Measurements from ENCODE around the gene TMEM43. TPM values are rescaled to one million over a fixed set of nuclear protein-coding genes. Genes with fewer than 3 reads are reported as not detected.

Gene TMEM43
- total and polyA plus RNA-seq, 2 of the 13 experiments (the other 11 are each of a cell fraction or from before 2014, with no cell fraction given): 48.9 to 50.5 TPM

DNA sequence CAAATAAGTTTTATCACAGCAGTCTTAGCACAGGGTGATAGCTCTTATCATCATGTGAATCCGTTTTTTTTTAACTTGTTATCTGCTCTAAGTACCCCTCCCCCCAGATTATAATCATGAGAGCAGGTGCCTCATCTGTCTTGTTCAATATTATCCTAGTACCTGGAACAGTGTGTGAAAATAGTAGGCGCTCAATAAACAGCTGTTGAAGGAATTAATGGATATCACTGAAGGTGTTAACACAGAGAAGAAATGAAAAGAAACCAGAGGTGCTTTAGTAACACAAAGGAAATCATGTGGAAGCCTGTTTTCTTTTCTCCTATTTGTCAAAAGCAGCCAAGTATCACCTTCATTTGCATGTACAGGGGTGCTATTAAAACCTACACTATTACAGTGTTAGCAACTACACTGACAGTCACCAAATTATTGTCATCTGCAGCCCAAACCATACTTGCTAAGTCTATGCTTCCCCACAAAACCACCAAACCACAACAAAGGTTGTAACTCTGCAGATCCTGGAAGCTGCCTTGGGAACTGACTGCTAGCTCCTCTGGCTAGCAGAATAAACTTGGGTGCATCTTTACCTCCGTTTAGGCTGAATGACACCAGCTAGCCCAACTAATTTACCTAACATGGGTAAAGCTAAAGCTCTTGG lies 50.7 kb downstream of the TMEM43 start:
- no peak overlapping the region for H3K9ac ChIP-seq (ENCODE audit: insufficient read depth, low read depth, low read length)
- no peak overlapping the region for H2AFZ ChIP-seq (ENCODE audit: low read length)
- ChIA-PET POLR2A (interaction anchor here (0.6 to 0.9 kb wide), 2 partner anchors 51 kb away, joined by 3 read pairs; partner anchors contain the start of genes CHCHD4 and TMEM43), CTCF (ENCODE audit: low intra/inter-chr PET ratio, low total read pairs) (no interaction called here)
- intact Hi-C loops (cut with micrococcal nuclease; ENCODE audit: unreplicated experiment): loop anchor here (5.0 kb wide), 1 partner anchor 1208 kb away; no protein-coding TSS in a partner anchor
- no peaks in the 10 kb centered on the region; a peak in 1 of 5 replicates for H3K27me3 ChIP-seq (ENCODE audit: control insufficient read depth in 1 of 2, insufficient read depth in 2 of 2, low read length in 2 of 2)
- H4K20me1 ChIP-seq (ENCODE audit: insufficient read depth, low read length): no peaks in the 10 kb centered on the region
- ATAC-seq (no peak), DNase-seq (ENCODE audit: low spot score) (no peak), FAIRE-seq (no peak)
- in situ Hi-C loops (cut with HindIII; ENCODE audit: extremely low pct_ligation_motif_present, low pct_unique_long_range_greater_than_20kb): no loop called here
- 86% methylated on average over 3 of the region's 3 CpGs for WGBS (ENCODE audit: low lambda C conversion rate)
- H3K4me2 ChIP-seq (ENCODE audit: low read depth, low read length): peak overlapping the region; percentile 9
- peaks cover 8 to 28% of the 10 kb centered on the region in 2 experiments for H3K36me3 ChIP-seq (replicated peaks in 1 of 2; ENCODE audit: control insufficient read depth in 1 of 2, insufficient read depth in 2 of 2, low read length in 2 of 2)
- H3K79me2 ChIP-seq (ENCODE audit: insufficient read depth, low read length): peaks cover 54% of the 10 kb centered on the region
- no peak for TF ChIP-seq ZNF670 (CRISPR knock-in tag; IDR thresholded peaks at IDR 0.05; ENCODE audit: borderline replicate concordance)
- no peak for TF ChIP-seq CEBPG (CRISPR knock-in tag; IDR thresholded peaks at IDR 0.05)
- TF ChIP-seq PLRG1 (conservative IDR thresholded peaks at IDR 0.05): no peak
- no peak for TF ChIP-seq SIX1 (CRISPR knock-in tag; IDR thresholded peaks at IDR 0.05; ENCODE audit: borderline replicate concordance)
- TF ChIP-seq EP300 (IDR thresholded peaks at IDR 0.05; ENCODE audit: low read depth in 2 of 2, low read length in 2 of 2): no peak
- no peak for TF ChIP-seq EP300 (CRISPR knock-in tag; IDR thresholded peaks at IDR 0.05; ENCODE audit: borderline replicate concordance)
- no peak for TF ChIP-seq THYN1 (CRISPR knock-in tag; IDR thresholded peaks at IDR 0.05; ENCODE audit: borderline replicate concordance, low read depth)
- no peak for TF ChIP-seq KDM3A (CRISPR knock-in tag; IDR thresholded peaks at IDR 0.05; ENCODE audit: low read depth)
- TF ChIP-seq, protein P1, sequence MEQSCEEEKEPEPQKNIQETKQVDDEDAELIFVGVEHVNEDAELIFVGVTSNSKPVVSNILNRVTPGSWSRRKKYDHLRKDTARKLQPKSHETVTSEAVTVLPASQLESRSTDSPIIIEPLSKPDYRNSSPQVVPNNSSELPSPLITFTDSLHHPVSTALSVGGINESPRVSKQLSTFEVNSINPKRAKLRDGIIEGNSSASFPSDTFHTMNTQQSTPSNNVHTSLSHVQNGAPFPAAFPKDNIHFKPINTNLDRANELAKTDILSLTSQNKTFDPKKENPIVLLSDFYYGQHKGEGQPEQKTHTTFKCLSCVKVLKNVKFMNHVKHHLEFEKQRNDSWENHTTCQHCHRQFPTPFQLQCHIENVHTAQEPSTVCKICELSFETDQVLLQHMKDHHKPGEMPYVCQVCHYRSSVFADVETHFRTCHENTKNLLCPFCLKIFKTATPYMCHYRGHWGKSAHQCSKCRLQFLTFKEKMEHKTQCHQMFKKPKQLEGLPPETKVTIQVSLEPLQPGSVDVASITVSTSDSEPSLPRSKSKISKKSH (CRISPR knock-in tag; IDR thresholded peaks at IDR 0.05; ENCODE audit: borderline replicate concordance): no peak
- TF ChIP-seq, protein P2, sequence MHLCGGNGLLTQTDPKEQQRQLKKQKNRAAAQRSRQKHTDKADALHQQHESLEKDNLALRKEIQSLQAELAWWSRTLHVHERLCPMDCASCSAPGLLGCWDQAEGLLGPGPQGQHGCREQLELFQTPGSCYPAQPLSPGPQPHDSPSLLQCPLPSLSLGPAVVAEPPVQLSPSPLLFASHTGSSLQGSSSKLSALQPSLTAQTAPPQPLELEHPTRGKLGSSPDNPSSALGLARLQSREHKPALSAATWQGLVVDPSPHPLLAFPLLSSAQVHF (CRISPR knock-in tag; IDR thresholded peaks at IDR 0.05): no peak
- TF ChIP-seq ZFYVE20 (CRISPR knock-in tag; IDR thresholded peaks at IDR 0.05; ENCODE audit: borderline replicate concordance, low read depth): no peak
- TF ChIP-seq TSC22D2 (CRISPR knock-in tag; IDR thresholded peaks at IDR 0.05; ENCODE audit: borderline replicate concordance): no peak
- TF ChIP-seq, protein P3, sequence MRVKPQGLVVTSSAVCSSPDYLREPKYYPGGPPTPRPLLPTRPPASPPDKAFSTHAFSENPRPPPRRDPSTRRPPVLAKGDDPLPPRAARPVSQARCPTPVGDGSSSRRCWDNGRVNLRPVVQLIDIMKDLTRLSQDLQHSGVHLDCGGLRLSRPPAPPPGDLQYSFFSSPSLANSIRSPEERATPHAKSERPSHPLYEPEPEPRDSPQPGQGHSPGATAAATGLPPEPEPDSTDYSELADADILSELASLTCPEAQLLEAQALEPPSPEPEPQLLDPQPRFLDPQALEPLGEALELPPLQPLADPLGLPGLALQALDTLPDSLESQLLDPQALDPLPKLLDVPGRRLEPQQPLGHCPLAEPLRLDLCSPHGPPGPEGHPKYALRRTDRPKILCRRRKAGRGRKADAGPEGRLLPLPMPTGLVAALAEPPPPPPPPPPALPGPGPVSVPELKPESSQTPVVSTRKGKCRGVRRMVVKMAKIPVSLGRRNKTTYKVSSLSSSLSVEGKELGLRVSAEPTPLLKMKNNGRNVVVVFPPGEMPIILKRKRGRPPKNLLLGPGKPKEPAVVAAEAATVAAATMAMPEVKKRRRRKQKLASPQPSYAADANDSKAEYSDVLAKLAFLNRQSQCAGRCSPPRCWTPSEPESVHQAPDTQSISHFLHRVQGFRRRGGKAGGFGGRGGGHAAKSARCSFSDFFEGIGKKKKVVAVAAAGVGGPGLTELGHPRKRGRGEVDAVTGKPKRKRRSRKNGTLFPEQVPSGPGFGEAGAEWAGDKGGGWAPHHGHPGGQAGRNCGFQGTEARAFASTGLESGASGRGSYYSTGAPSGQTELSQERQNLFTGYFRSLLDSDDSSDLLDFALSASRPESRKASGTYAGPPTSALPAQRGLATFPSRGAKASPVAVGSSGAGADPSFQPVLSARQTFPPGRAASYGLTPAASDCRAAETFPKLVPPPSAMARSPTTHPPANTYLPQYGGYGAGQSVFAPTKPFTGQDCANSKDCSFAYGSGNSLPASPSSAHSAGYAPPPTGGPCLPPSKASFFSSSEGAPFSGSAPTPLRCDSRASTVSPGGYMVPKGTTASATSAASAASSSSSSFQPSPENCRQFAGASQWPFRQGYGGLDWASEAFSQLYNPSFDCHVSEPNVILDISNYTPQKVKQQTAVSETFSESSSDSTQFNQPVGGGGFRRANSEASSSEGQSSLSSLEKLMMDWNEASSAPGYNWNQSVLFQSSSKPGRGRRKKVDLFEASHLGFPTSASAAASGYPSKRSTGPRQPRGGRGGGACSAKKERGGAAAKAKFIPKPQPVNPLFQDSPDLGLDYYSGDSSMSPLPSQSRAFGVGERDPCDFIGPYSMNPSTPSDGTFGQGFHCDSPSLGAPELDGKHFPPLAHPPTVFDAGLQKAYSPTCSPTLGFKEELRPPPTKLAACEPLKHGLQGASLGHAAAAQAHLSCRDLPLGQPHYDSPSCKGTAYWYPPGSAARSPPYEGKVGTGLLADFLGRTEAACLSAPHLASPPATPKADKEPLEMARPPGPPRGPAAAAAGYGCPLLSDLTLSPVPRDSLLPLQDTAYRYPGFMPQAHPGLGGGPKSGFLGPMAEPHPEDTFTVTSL (CRISPR knock-in tag; IDR thresholded peaks at IDR 0.05; ENCODE audit: borderline replicate concordance): no peak
- no peak overlapping the region for H3K4me3 ChIP-seq (replicated peaks in 1 of 3; ENCODE audit: insufficient read depth in 1 of 3, low read depth in 2 of 3, low read length in 3 of 3)
- H3K27ac ChIP-seq (ENCODE audit: extremely low read length, insufficient read depth, low read length): no peak overlapping the region
- H3K9me3 ChIP-seq (ENCODE audit: low read length): no peaks in the 10 kb centered on the region
- BruUV-seq (replicated peaks): no TSS peak
- peaks cover 42% of the 10 kb centered on the region for H3K4me1 ChIP-seq (ENCODE audit: insufficient read depth, low read length)
